GM12801 (cell line): ENCODE measurements around the gene PIEZO2.

ENCODE experiments used
- TF ChIP-seq, protein P1 (sequence below): IDR thresholded peaks from one replicate; pipeline ENCODE4 v1.5.1; 2011; ENCODE audit warnings: control low read depth; ENCODE audit not compliant: insufficient read length; ENCODE audit errors: extremely low read depth

Gene PIEZO2

DNA sequence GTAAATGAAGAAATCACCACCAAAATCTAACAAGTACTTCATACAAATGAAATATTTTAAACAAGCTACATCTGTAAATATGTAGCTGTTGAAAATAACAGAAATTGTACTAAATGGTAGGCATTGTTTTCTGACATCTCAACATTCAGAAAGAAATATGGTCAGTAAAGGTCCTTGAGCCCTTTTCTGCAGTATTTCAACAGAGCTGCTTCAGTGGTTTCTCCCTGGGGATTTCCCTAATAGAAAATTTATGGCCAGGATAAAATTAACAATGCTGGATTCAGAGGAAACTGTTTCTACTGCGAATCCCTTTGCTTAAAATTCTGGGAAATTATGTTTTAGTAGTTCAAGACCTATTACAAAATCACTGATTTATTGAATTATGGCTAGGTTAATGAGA is 256.6 kb downstream of the PIEZO2 start:
- TF ChIP-seq, protein P1, sequence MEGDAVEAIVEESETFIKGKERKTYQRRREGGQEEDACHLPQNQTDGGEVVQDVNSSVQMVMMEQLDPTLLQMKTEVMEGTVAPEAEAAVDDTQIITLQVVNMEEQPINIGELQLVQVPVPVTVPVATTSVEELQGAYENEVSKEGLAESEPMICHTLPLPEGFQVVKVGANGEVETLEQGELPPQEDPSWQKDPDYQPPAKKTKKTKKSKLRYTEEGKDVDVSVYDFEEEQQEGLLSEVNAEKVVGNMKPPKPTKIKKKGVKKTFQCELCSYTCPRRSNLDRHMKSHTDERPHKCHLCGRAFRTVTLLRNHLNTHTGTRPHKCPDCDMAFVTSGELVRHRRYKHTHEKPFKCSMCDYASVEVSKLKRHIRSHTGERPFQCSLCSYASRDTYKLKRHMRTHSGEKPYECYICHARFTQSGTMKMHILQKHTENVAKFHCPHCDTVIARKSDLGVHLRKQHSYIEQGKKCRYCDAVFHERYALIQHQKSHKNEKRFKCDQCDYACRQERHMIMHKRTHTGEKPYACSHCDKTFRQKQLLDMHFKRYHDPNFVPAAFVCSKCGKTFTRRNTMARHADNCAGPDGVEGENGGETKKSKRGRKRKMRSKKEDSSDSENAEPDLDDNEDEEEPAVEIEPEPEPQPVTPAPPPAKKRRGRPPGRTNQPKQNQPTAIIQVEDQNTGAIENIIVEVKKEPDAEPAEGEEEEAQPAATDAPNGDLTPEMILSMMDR: no peak

DNA sequence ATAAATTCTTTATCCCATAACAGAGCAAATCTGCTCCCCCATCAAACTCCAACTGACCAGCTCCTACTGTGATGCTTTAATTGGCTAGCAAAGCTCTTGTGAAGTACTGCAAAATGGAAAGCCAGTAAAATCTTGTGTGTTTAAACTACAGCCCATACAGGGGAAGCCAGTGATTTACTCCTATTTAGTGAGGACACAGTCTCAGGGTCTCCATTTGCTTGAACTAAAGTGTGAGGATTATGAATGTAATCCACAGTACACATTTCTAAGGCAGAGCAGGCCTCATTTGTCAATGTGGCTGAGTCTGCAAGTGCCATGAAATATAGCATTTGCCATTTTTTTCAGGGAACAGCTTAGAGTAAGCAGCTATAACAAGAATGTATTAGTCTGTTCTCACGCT is 259.3 kb downstream of the PIEZO2 start:
- TF ChIP-seq, protein P1: no peak

DNA sequence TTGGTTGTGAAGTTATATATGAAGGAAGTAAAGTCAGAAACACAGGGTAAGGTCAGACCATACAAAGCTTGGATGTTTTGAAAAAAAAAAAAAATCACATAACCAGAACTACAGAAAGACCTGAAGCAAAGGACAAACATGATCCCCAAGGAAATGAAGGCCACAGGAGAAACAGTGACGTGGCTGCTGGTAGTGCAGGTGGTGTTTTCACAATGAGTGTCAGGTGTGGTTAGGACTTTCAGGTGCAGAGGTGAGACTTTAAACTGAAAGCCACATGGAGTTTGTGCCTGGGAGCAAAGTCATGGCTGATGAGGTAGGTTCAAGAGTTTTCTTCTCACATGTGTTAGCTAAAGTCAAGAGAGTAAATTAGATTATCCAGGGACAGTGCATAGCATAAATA is 270.7 kb downstream of the PIEZO2 start:
- TF ChIP-seq, protein P1: no peak

DNA sequence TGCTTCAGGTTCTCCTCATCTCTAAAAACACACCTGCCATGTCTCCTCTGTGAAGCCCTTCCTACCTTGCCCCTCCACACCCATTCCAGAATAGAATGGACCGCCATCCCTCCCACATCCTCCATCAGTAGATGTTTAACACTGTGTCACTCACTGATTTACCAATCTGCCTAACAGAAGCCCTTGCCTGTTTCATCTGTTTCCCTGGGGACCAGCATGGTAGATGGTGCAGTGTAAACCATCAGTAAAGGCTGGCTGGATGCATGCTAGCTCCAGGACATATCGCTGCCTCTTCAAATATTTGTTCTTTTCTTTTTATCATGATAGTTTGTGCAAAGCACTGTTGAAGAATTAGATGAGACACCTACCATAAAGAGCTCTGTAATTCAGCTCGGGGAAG is 271.4 kb downstream of the PIEZO2 start:
- TF ChIP-seq, protein P1: no peak

DNA sequence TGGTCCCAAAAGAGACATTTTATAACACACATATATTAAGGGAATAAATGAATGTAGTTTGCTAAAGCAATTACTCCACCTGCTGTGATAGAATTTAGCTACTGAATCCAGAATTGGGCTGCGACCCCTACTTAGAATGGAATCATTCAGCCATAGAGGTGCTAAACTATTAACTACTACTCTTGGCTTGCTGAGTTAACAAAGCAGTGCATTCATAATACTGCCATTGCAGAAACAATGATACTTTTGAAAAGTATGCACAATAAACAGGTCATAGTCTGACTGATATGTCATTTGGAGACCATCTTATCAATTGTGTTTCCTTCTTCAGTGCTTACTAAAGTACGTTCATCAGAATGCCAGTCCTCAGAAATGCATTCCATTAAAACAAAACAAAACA is 273.6 kb downstream of the PIEZO2 start:
- TF ChIP-seq, protein P1: no peak

DNA sequence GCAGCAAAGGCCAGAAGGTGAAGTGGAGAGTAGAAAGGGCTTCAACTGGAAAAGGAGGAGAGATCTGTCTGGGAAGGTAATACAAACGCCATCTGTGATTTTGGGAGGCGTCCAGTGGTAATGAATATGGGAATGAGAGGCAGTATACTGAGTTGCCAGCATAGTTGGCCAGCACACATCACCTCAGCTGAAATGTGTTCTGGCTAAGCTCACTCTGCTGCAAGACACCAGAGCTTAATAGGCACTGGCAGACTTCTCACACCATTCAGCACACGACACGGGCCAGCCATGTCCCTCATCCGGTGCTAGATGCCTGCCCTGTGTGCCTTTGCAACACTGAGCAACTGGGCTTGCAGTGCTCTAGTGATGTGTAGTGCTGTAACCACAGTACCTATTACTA is 277.1 kb downstream of the PIEZO2 start:
- TF ChIP-seq, protein P1: no peak

DNA sequence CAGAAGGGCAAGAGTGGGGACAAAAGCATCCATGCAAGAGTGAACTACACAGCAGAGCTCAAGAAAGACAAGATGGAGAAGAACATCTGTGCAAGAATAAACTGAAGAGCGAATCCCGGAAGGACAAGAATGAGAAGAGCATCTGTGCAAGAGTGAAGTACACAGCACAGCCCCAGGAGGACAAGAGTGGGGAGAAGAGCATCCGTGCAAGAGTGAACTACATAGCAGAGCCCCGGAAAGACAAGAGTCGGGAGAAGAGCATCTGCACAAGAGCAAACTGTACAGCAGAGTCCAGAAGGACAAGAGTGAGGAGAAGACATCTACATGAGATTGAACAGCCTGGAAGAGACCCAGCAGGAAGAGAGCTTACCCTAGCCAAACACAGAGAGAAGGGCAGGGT is 284.6 kb downstream of the PIEZO2 start:
- TF ChIP-seq, protein P1: no peak

DNA sequence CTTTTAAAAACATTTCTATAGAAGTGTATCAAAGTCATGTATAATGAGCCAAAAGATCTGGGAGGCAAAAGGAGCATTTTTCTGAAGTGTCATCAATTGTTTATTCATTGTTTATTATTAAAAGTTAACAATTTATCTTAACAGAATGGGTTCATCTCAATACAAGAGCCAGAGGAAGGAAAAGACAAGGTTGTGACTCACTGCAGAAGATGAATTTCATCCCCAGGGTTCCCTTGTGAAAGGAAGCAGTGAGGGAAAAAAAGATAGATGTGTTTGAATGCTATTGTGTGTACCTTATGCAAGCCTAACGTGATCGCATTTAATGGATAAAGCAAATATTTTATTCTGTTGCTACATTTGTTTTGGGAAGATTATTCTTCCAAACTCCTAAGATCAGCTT is 286.3 kb downstream of the PIEZO2 start:
- TF ChIP-seq, protein P1: no peak
